Panc1 (cell line): ENCODE measurements around the gene TRABD2A. TPM values are rescaled to one million over a fixed set of nuclear protein-coding genes. Genes with fewer than 3 reads are reported as not detected.

ENCODE experiments used
- ATAC-seq: fragments of 200-7000 bp; cut with Tn5 transposase; 2 replicates; pipeline ENCODE4 v1.9.1; 2020; ENCODE audit warnings: mild to moderate bottlenecking, moderate library complexity
- BruUV-seq: library from RNA; stranded (reverse); fragments of 400-500 nt; replicated peaks from 2 replicates; lab custom pipeline; 2021; lab: Mats Ljungman, UMichigan
- CTCF ChIA-PET: fragments of 300-600 bp; sonication (Branson Sonifier 250); formaldehyde crosslinking; loops from one replicate; lab custom pipeline; 2022; ENCODE audit warnings: antibody characterized with exemption; lab: Charles Lee
- POLR2A ChIA-PET: fragments of 300-600 bp; sonication (Branson Sonifier 250); formaldehyde crosslinking; loops from one replicate; lab custom pipeline; 2022; ENCODE audit warnings: antibody characterized with exemption; lab: Charles Lee
- DNase-seq: peaks from one replicate; pipeline ENCODE4 v3.0.0-alpha.2; 2010; ENCODE audit warnings: low read depth, low spot score
- H3K27ac ChIP-seq: 2 replicates; pipeline ENCODE4 v1.5.1; 2011; ENCODE audit warnings: mild to moderate bottlenecking, low read length, inconsistent platforms
- H3K27me3 ChIP-seq: fragments of 200-500 bp; sonication (Bioruptor generic); 2 replicates; pipeline ENCODE4 v1.6.0; 2014; ENCODE audit warnings: low read length, inconsistent platforms; ENCODE audit not compliant: control insufficient read depth, insufficient read depth
- H3K36me3 ChIP-seq: fragments of 200-500 bp; sonication (Bioruptor generic); 2 replicates; pipeline ENCODE4 v1.5.1; 2014; ENCODE audit warnings: inconsistent platforms, mild to moderate bottlenecking, low read length, moderate library complexity; ENCODE audit not compliant: control insufficient read depth, insufficient read depth
- H3K4me1 ChIP-seq: 2 replicates; pipeline ENCODE4 v1.5.1; 2011; ENCODE audit warnings: inconsistent platforms, mild to moderate bottlenecking, low read length, moderate library complexity; ENCODE audit not compliant: control insufficient read depth, insufficient read depth
- H3K4me3 ChIP-seq, 2 experiments: 2 replicates each; pipeline ENCODE4 v1.5.1; 2011 to 2012; ENCODE audit warnings: low read depth in 2 of 2, low read length in 2 of 2, mild to moderate bottlenecking in 2 of 2, inconsistent platforms in 1 of 2, moderate library complexity in 1 of 2
- H3K9me3 ChIP-seq: fragments of 200-500 bp; sonication (Bioruptor generic); 2 replicates; pipeline ENCODE4 v1.5.1; 2014; ENCODE audit warnings: low read depth, mild to moderate bottlenecking, inconsistent platforms, low read length, moderate library complexity; ENCODE audit not compliant: control insufficient read depth, insufficient read depth
- POLR2AphosphoS5 ChIP-seq: IDR thresholded peaks from 2 replicates; pipeline ENCODE4 v1.6.1; 2012; ENCODE audit warnings: mild to moderate bottlenecking, low read depth, low read length, moderate library complexity
- SIN3A ChIP-seq: IDR thresholded peaks from 2 replicates; pipeline ENCODE4 v1.6.1; 2012; ENCODE audit warnings: low read depth, mild to moderate bottlenecking, low read length, moderate library complexity, borderline replicate concordance; ENCODE audit not compliant: insufficient read depth
- TCF7L2 ChIP-seq: IDR thresholded peaks from 2 replicates; pipeline ENCODE4 v1.6.1; 2011; ENCODE audit warnings: mild to moderate bottlenecking, low read depth, low read length, inconsistent platforms
- in situ Hi-C: cut with HindIII; loops from 2 replicates; pipeline ENCODE4 v1.10.0; 2016; ENCODE audit warnings: low sequenced_read_pairs, low pct_unique_long_range_greater_than_20kb
- intact Hi-C: fragments of 100-400 bp; cut with micrococcal nuclease; formaldehyde crosslinking; loops from one replicate; pipeline ENCODE4 v1.10.0; 2022; ENCODE audit not compliant: unreplicated experiment
- total RNA-seq: library from RNA; stranded (reverse); gene quantifications from one replicate; pipeline ENCODE4 v1.2.1, GENCODE V29; 2021; ENCODE audit not compliant: unreplicated experiment
- TF ChIP-seq, protein P1 (sequence below): fragments of 450-650 bp; IDR thresholded peaks from 2 replicates; pipeline ENCODE4 v1.5.1; 2017; ENCODE audit warnings: mild to moderate bottlenecking
- TF ChIP-seq, protein P2 (sequence below), 2 experiments: IDR thresholded peaks; 2 replicates each; pipeline ENCODE4 v1.6.1; 2011 to 2012; ENCODE audit warnings: low read depth in 2 of 2, control low read depth in 1 of 2, low read length in 1 of 2, mild to moderate bottlenecking in 1 of 2, moderate library complexity in 1 of 2; ENCODE audit not compliant: insufficient read depth in 1 of 2

TRABD2A gene
- total RNA-seq, 1 experiment from 2014 or later, result 1.7 TPM

DNA sequence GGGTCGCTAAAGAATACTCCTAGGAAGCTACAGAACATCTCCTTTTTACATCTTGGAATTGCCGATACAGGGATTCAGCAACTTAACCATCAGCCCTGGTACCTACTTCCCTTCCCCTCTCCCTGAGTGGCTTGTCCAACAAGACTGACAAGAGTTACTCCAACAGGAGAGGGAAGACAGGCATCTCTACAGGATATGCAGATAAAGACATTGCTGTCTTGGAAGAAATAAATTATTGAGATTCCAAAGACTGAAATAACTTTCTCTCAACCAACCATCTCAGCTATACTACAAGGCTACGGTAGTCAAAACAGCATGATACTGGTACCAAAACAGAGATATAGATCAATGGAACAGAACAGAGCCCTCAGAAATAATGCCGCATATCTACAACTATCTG lies 87.2 kb downstream of the TRABD2A start:
- H3K4me1 ChIP-seq, result no peaks in the 10 kb centered on the region
- ChIA-PET CTCF (no interaction called here), POLR2A (interaction anchor here (0.6 kb wide), 1 partner anchor 113 kb away, joined by 11 read pairs; no protein-coding TSS in a partner anchor)
- no TSS peak for BruUV-seq
- H3K4me3 ChIP-seq, result no peak overlapping the region
- H3K27me3 ChIP-seq, result no peaks in the 10 kb centered on the region
- in situ Hi-C loops (no loop called here), intact Hi-C loops (no loop called here)
- H3K36me3 ChIP-seq, result no peaks in the 10 kb centered on the region
- H3K27ac ChIP-seq, result no peak overlapping the region
- no peaks in the 10 kb centered on the region for H3K9me3 ChIP-seq
- ATAC-seq (no peak), DNase-seq (no peak)
- no peak for TF ChIP-seq SIN3A
- TF ChIP-seq, protein P1, sequence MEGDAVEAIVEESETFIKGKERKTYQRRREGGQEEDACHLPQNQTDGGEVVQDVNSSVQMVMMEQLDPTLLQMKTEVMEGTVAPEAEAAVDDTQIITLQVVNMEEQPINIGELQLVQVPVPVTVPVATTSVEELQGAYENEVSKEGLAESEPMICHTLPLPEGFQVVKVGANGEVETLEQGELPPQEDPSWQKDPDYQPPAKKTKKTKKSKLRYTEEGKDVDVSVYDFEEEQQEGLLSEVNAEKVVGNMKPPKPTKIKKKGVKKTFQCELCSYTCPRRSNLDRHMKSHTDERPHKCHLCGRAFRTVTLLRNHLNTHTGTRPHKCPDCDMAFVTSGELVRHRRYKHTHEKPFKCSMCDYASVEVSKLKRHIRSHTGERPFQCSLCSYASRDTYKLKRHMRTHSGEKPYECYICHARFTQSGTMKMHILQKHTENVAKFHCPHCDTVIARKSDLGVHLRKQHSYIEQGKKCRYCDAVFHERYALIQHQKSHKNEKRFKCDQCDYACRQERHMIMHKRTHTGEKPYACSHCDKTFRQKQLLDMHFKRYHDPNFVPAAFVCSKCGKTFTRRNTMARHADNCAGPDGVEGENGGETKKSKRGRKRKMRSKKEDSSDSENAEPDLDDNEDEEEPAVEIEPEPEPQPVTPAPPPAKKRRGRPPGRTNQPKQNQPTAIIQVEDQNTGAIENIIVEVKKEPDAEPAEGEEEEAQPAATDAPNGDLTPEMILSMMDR, result no peak
- TF ChIP-seq POLR2AphosphoS5, result no peak
- TF ChIP-seq TCF7L2, result no peak
- TF ChIP-seq, protein P2, sequence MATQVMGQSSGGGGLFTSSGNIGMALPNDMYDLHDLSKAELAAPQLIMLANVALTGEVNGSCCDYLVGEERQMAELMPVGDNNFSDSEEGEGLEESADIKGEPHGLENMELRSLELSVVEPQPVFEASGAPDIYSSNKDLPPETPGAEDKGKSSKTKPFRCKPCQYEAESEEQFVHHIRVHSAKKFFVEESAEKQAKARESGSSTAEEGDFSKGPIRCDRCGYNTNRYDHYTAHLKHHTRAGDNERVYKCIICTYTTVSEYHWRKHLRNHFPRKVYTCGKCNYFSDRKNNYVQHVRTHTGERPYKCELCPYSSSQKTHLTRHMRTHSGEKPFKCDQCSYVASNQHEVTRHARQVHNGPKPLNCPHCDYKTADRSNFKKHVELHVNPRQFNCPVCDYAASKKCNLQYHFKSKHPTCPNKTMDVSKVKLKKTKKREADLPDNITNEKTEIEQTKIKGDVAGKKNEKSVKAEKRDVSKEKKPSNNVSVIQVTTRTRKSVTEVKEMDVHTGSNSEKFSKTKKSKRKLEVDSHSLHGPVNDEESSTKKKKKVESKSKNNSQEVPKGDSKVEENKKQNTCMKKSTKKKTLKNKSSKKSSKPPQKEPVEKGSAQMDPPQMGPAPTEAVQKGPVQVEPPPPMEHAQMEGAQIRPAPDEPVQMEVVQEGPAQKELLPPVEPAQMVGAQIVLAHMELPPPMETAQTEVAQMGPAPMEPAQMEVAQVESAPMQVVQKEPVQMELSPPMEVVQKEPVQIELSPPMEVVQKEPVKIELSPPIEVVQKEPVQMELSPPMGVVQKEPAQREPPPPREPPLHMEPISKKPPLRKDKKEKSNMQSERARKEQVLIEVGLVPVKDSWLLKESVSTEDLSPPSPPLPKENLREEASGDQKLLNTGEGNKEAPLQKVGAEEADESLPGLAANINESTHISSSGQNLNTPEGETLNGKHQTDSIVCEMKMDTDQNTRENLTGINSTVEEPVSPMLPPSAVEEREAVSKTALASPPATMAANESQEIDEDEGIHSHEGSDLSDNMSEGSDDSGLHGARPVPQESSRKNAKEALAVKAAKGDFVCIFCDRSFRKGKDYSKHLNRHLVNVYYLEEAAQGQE (IDR thresholded peaks at IDR 0.05; ENCODE audit: insufficient read depth in 1 of 2, low read depth in 2 of 2, low read length in 1 of 2), result no peak

GRCh38 chr2:84792856-84793522 lies 87.9 kb downstream of the TRABD2A start:
- ChIA-PET POLR2A (no interaction called here), CTCF (no interaction called here)
- H3K9me3 ChIP-seq, result no peaks in the 10 kb centered on the region
- H3K36me3 ChIP-seq, result no peaks in the 10 kb centered on the region
- intact Hi-C loops, result no loop called here
- in situ Hi-C loops, result no loop called here
- DNase-seq, result no peak
- ATAC-seq, result no peak
- BruUV-seq, result no TSS peak
- no peak overlapping the region for H3K4me3 ChIP-seq
- no peak for TF ChIP-seq POLR2AphosphoS5
- H3K27ac ChIP-seq, result no peak overlapping the region
- H3K4me1 ChIP-seq, result no peaks in the 10 kb centered on the region
- no peaks in the 10 kb centered on the region for H3K27me3 ChIP-seq

DNA sequence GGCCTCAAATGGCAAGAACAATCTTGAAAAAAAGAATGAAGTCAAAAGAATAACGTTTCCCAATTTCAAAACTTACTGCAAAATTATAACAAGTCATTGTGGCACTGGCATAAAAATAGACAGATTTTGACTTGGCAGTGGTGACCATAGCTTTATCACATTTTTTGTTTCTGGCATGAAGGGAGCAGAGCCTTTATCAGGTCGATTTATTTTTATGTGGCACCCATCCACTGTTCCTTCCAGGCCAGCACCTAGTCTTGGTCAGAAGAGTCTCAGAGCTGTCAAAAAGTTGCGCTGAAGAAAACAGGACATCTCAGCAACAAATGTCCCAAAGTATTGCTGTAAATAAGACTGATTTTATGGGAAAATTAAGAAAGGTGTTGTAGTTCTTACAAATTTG lies 92.4 kb downstream of the TRABD2A start:
- no peak overlapping the region for H3K4me3 ChIP-seq
- DNase-seq (no peak), ATAC-seq (no peak)
- CTCF ChIA-PET, result no interaction called here
- no peaks in the 10 kb centered on the region for H3K27me3 ChIP-seq
- no peaks in the 10 kb centered on the region for H3K36me3 ChIP-seq
- no TSS peak for BruUV-seq
- H3K9me3 ChIP-seq, result no peaks in the 10 kb centered on the region
- in situ Hi-C loops (no loop called here), intact Hi-C loops (no loop called here)
- no peaks in the 10 kb centered on the region for H3K4me1 ChIP-seq
- H3K27ac ChIP-seq, result no peak overlapping the region
- POLR2A ChIA-PET, result no interaction called here
- no peak for TF ChIP-seq SIN3A
- TF ChIP-seq, protein P1, result no peak
- TF ChIP-seq TCF7L2, result no peak
- no peak for TF ChIP-seq POLR2AphosphoS5
- TF ChIP-seq, protein P2 (IDR thresholded peaks at IDR 0.05; ENCODE audit: insufficient read depth in 1 of 2, low read depth in 2 of 2, low read length in 1 of 2), result no peak
